ENCODE measurements around the gene PLEKHA7.

DNA sequence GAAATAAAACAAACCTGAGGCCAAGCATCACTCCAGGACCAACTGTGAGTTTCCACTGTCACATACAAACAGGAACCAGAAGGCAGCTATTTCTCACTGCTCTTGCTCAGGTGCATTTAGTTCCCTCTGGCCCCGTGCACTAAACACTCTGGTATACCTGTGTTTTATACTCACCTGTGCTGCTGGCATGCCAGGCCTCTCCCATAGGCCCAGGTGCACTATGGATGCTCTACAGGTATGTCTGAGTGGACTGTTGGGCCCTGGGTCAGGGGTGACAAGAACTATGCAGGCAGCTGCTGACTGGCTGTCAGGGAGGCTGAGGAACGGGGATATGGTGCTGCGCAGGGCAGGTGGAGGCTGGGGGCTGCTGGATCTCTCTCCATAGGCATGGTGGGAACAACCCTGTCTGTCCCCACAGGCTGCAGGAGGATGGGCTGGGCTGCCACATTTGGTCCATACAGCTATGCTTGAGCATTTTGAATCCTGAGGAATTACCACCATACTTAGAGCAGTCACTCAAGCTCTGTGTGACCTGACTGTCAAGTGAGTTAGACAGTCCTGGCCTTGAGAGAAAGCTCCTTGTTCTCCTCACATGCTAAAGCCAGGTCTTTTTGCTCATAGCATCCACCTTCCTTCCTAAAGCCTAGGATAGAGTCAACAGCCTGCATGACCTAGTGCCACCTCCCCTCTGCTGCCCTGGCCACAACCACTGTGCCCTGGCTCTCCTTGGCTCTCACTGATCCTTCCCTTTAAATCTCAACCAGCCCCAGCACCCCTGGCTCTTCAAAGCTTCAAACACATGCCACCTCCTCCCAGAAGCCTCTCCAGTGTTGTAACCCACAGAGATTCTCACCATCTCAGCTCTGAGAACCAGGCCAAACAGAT is 202.8 kb downstream of the PLEKHA7 start:
- TF ChIP-seq, protein P1, sequence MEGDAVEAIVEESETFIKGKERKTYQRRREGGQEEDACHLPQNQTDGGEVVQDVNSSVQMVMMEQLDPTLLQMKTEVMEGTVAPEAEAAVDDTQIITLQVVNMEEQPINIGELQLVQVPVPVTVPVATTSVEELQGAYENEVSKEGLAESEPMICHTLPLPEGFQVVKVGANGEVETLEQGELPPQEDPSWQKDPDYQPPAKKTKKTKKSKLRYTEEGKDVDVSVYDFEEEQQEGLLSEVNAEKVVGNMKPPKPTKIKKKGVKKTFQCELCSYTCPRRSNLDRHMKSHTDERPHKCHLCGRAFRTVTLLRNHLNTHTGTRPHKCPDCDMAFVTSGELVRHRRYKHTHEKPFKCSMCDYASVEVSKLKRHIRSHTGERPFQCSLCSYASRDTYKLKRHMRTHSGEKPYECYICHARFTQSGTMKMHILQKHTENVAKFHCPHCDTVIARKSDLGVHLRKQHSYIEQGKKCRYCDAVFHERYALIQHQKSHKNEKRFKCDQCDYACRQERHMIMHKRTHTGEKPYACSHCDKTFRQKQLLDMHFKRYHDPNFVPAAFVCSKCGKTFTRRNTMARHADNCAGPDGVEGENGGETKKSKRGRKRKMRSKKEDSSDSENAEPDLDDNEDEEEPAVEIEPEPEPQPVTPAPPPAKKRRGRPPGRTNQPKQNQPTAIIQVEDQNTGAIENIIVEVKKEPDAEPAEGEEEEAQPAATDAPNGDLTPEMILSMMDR (IDR thresholded peaks at IDR 0.05) = no peak
- TF ChIP-seq POLR2A (IDR thresholded peaks at IDR 0.05) = no peak
- no peak for TF ChIP-seq EP300 (IDR thresholded peaks at IDR 0.05)

Data from suprapubic skin (tissue), 3 donors.